ENCODE data around the gene C6orf89. TPM values are rescaled to one million over a fixed set of nuclear protein-coding genes. Genes with fewer than 3 reads are reported as not detected.
A peak's percentile ranks its signal among the peaks of the same experiment; 100 is the strongest.

Gene C6orf89
- total and polyA plus RNA-seq, 2 experiments from 2014 or later = 73.8 to 84.0 TPM

- WGBS, 2 experiments (ENCODE audit: low coverage in 1 of 2, low lambda C conversion rate in 2 of 2, missing lambda C conversion rate in 2 of 2) = 49 to 50% methylated on average over 5 of the region's 5 CpGs
- TF ChIP-seq EZH2phosphoT487 (IDR thresholded peaks at IDR 0.05; ENCODE audit: insufficient read depth, low read depth) (no peak), EZH2 (IDR thresholded peaks at IDR 0.05; ENCODE audit: insufficient read depth, poor library complexity, severe bottlenecking) (no peak)
- Histone ChIP-seq H3F3A (ENCODE audit: insufficient read depth) (peaks cover 27% of the 10 kb centered on the region), H3K79me2 (ENCODE audit: insufficient read depth) (peaks cover 13% of the 10 kb centered on the region; the same call in 1 of the 2 replicates), H3K9me2 (ENCODE audit: insufficient read depth) (no peaks in the 10 kb centered on the region), H3K36me3 (ENCODE audit: low read depth) (no peaks in the 10 kb centered on the region), H3K4me1 (ENCODE audit: insufficient read depth) (peaks cover 16% of the 10 kb centered on the region), H3K4me2 (ENCODE audit: unreplicated experiment) (no peak overlapping the region), H3K27ac (peak overlapping the region; percentile 85), H2AFZ (0 out of 2 replicates have a peak overlapping the region, but pooled peaks have one; percentile 37), H3K4me3 (no peak overlapping the region), H4K20me1 (ENCODE audit: insufficient read depth) (no peaks in the 10 kb centered on the region), H3K9ac (peak overlapping the region; percentile 55; the same call in 1 of the 2 replicates), H3K9me3 (ENCODE audit: low read depth) (no peaks in the 10 kb centered on the region), H3K27me3 (replicated peaks; ENCODE audit: insufficient read depth) (no peaks in the 10 kb centered on the region)
- in situ Hi-C loops (cut with MboI) = no loop called here
- DNase-seq = peak; percentile 92
Observed at GRCh38 chr6:36853325-36853724, 32.4 kb upstream of the C6orf89 start.

GRCh38 chr6:36855750-36856149 lies 30.0 kb upstream of the C6orf89 start:
- in situ Hi-C loops (cut with MboI) = no loop called here

DNA sequence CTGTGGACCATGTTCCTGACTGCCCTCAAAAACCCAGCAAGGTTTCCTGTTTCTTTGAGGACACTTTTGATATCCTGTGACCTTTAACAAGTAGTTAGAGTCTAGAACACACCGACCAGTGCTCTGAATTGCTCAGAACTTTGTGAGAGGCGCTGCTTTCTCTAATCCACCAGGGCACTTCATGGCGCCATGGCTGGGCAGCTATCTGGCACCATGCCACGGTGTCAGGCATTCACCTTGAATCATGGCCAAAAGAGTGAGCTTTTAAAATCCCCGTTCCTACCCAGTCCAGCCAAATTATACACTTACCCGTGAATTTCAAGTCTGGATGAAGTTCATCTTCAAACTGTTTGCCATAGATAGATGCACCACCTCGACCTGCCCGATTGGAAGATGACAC lies 29.5 kb upstream of the C6orf89 start:
- no peak overlapping the region for H3K27ac ChIP-seq
- no peak overlapping the region for H3K4me3 ChIP-seq
- no peak overlapping the region for H3K4me2 ChIP-seq (ENCODE audit: unreplicated experiment)
- H3K4me1 ChIP-seq (ENCODE audit: insufficient read depth) = peaks cover 23% of the 10 kb centered on the region
- no peak for TF ChIP-seq EZH2phosphoT487 (IDR thresholded peaks at IDR 0.05; ENCODE audit: insufficient read depth, low read depth)
- TF ChIP-seq EZH2 (IDR thresholded peaks at IDR 0.05; ENCODE audit: insufficient read depth, poor library complexity, severe bottlenecking) = no peak
- H3F3A ChIP-seq (ENCODE audit: insufficient read depth) = peaks cover 27% of the 10 kb centered on the region
- H3K36me3 ChIP-seq (ENCODE audit: low read depth) = no peaks in the 10 kb centered on the region
- no peak overlapping the region for H2AFZ ChIP-seq
- peaks cover 32% of the 10 kb centered on the region for H3K79me2 ChIP-seq (ENCODE audit: insufficient read depth)
- H3K9me3 ChIP-seq (ENCODE audit: low read depth) = no peaks in the 10 kb centered on the region
- WGBS, 2 experiments (ENCODE audit: low coverage in 1 of 2, low lambda C conversion rate in 2 of 2, missing lambda C conversion rate in 2 of 2) = 80 to 82% methylated on average over 8 of the region's 8 CpGs
- no peaks in the 10 kb centered on the region for H4K20me1 ChIP-seq (ENCODE audit: insufficient read depth)
- in situ Hi-C loops (cut with MboI) = no loop called here
- H3K27me3 ChIP-seq (replicated peaks; ENCODE audit: insufficient read depth) = no peaks in the 10 kb centered on the region
- H3K9ac ChIP-seq = no peak overlapping the region
- no peaks in the 10 kb centered on the region for H3K9me2 ChIP-seq (ENCODE audit: insufficient read depth)
- DNase-seq = no peak

More at GRCh38 chr6:36855750-36856149, 30.0 kb upstream of the C6orf89 start:
- peaks cover 27% of the 10 kb centered on the region for H3F3A ChIP-seq (ENCODE audit: insufficient read depth)
- H4K20me1 ChIP-seq (ENCODE audit: insufficient read depth) = no peaks in the 10 kb centered on the region
- 95 to 96% methylated on average over 10 of the region's 10 CpGs for WGBS, 2 experiments (ENCODE audit: low coverage in 1 of 2, low lambda C conversion rate in 2 of 2, missing lambda C conversion rate in 2 of 2)
- no peak overlapping the region for H2AFZ ChIP-seq
- H3K27ac ChIP-seq = no peak overlapping the region
- H3K4me2 ChIP-seq (ENCODE audit: unreplicated experiment) = no peak overlapping the region
- peaks cover 23% of the 10 kb centered on the region for H3K4me1 ChIP-seq (ENCODE audit: insufficient read depth)
- H3K36me3 ChIP-seq (ENCODE audit: low read depth) = no peaks in the 10 kb centered on the region
- no peaks in the 10 kb centered on the region for H3K9me2 ChIP-seq (ENCODE audit: insufficient read depth)
- no peak for DNase-seq
- H3K79me2 ChIP-seq (ENCODE audit: insufficient read depth) = peaks cover 26% of the 10 kb centered on the region
- H3K9ac ChIP-seq = no peak overlapping the region
- no peaks in the 10 kb centered on the region for H3K27me3 ChIP-seq (replicated peaks; ENCODE audit: insufficient read depth)
- H3K4me3 ChIP-seq = no peak overlapping the region
- H3K9me3 ChIP-seq (ENCODE audit: low read depth) = no peaks in the 10 kb centered on the region
- TF ChIP-seq EZH2 (IDR thresholded peaks at IDR 0.05; ENCODE audit: insufficient read depth, poor library complexity, severe bottlenecking) (no peak), EZH2phosphoT487 (IDR thresholded peaks at IDR 0.05; ENCODE audit: insufficient read depth, low read depth) (no peak)

DNA sequence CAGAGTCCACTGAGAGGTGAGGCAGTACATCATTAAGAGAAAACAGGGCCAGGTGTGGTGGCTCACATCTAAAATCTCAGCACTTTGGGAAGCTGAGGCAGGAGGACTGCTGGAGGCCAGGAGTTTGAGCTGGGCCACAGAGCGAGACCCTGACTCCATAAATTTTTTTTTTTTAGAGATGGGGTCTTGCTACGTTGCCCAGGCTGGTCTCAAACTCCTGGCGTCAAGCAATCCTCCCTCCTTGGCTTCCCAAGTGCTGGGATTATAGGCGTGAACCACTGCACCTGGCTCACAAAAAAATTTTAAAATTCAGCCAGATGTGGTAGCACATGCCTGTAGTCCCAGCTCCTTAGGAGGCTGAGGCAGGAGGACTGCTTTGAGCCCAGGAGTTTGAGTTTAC lies 28.4 kb upstream of the C6orf89 start:
- H4K20me1 ChIP-seq (ENCODE audit: insufficient read depth) = no peaks in the 10 kb centered on the region
- DNase-seq = no peak
- H3K9ac ChIP-seq = no peak overlapping the region
- in situ Hi-C loops (cut with MboI) = no loop called here
- H3K4me2 ChIP-seq (ENCODE audit: unreplicated experiment) = no peak overlapping the region
- TF ChIP-seq EZH2 (IDR thresholded peaks at IDR 0.05; ENCODE audit: insufficient read depth, poor library complexity, severe bottlenecking) = no peak
- no peak for TF ChIP-seq EZH2phosphoT487 (IDR thresholded peaks at IDR 0.05; ENCODE audit: insufficient read depth, low read depth)
- H3K79me2 ChIP-seq (ENCODE audit: insufficient read depth) = peaks cover 38% of the 10 kb centered on the region
- no peak overlapping the region for H2AFZ ChIP-seq
- no peaks in the 10 kb centered on the region for H3K9me2 ChIP-seq (ENCODE audit: insufficient read depth)
- peaks cover 17% of the 10 kb centered on the region for H3F3A ChIP-seq (ENCODE audit: insufficient read depth)
- H3K4me1 ChIP-seq (ENCODE audit: insufficient read depth) = peaks cover 22% of the 10 kb centered on the region
- no peaks in the 10 kb centered on the region for H3K9me3 ChIP-seq (ENCODE audit: low read depth)
- no peak overlapping the region for H3K27ac ChIP-seq
- H3K4me3 ChIP-seq = no peak overlapping the region
- no peaks in the 10 kb centered on the region for H3K27me3 ChIP-seq (replicated peaks; ENCODE audit: insufficient read depth)
- WGBS, 2 experiments (ENCODE audit: low coverage in 1 of 2, low lambda C conversion rate in 2 of 2, missing lambda C conversion rate in 2 of 2) = 95 to 98% methylated on average over 4 of the region's 4 CpGs
- H3K36me3 ChIP-seq (ENCODE audit: low read depth) = no peaks in the 10 kb centered on the region
